GM21528 (cell line): Measurements from ENCODE around the gene DCTN4.
"Not testable (repeated sequence)": the region's sequence is repeated elsewhere in the genome, so short reads cannot be mapped to it uniquely, and the experiment has no call there.

Source experiments
- ATAC-seq: cut with Tn5 transposase; IDR thresholded peaks from one replicate; pipeline ENCODE4 v1.9.1; 2021; ENCODE audit warnings: mild to moderate bottlenecking, moderate library complexity; ENCODE audit not compliant: unreplicated experiment, low FRiP score

DCTN4 gene

GRCh38 chr5:150778517-150779396 is 19.9 kb upstream of the DCTN4 start, which contains the start of gene SMIM3:
Gene SMIM3 (plus strand): TSS chr5:150778757. CDS start chr5:150795441, 16,684 bp downstream.
- no peak for ATAC-seq

GRCh38 chr5:150778088-150778516 is 19.3 kb upstream of the DCTN4 start:
- no peak for ATAC-seq

GRCh38 chr5:150777685-150778084 is 18.9 kb upstream of the DCTN4 start:
- no peak for ATAC-seq

GRCh38 chr5:150774145-150774544 is 15.3 kb upstream of the DCTN4 start:
- no peak for ATAC-seq

- no peak for ATAC-seq
These were observed 12.4 kb upstream of the DCTN4 start for GRCh38 chr5:150771034-150771795.

GRCh38 chr5:150766251-150766650 is 7.4 kb upstream of the DCTN4 start:
- ATAC-seq: no peak

GRCh38 chr5:150765799-150766169 is 7.0 kb upstream of the DCTN4 start:
- no peak for ATAC-seq

GRCh38 chr5:150765011-150765798 is 6.4 kb upstream of the DCTN4 start:
- ATAC-seq: no peak

- ATAC-seq: no peak
These were observed 5.7 kb upstream of the DCTN4 start for GRCh38 chr5:150764530-150764929.

GRCh38 chr5:150763023-150763769 is 4.4 kb upstream of the DCTN4 start:
- ATAC-seq: no peak

- ATAC-seq: no peak
These were observed 3.4 kb upstream of the DCTN4 start for GRCh38 chr5:150762211-150762610.

GRCh38 chr5:150759334-150759583 is 442 bp upstream of the DCTN4 start:
- no peak for ATAC-seq

- peak; percentile 40 for ATAC-seq
These were observed 650 bp downstream of the DCTN4 start for GRCh38 chr5:150758203-150758530.

- no peak for ATAC-seq
These were observed 1.6 kb downstream of the DCTN4 start for GRCh38 chr5:150757087-150757649.

- ATAC-seq: no peak
These were observed 5.0 kb downstream of the DCTN4 start for GRCh38 chr5:150753863-150754262.

GRCh38 chr5:150753463-150753862 is 5.4 kb downstream of the DCTN4 start:
- ATAC-seq: no peak

GRCh38 chr5:150751096-150751891 is 7.5 kb downstream of the DCTN4 start:
- no peak for ATAC-seq

- ATAC-seq: no peak
These were observed 8.3 kb downstream of the DCTN4 start for GRCh38 chr5:150750469-150750868.

- ATAC-seq: not testable (repeated sequence)
These were observed 15.7 kb downstream of the DCTN4 start for GRCh38 chr5:150743142-150743488.
